GM19438 (cell line): ENCODE results near the gene PARP16.

Source experiments
- ATAC-seq: cut with Tn5 transposase; IDR thresholded peaks from one replicate; pipeline ENCODE4 v1.9.1; 2021; ENCODE audit warnings: low read depth; ENCODE audit not compliant: unreplicated experiment

Gene PARP16

DNA sequence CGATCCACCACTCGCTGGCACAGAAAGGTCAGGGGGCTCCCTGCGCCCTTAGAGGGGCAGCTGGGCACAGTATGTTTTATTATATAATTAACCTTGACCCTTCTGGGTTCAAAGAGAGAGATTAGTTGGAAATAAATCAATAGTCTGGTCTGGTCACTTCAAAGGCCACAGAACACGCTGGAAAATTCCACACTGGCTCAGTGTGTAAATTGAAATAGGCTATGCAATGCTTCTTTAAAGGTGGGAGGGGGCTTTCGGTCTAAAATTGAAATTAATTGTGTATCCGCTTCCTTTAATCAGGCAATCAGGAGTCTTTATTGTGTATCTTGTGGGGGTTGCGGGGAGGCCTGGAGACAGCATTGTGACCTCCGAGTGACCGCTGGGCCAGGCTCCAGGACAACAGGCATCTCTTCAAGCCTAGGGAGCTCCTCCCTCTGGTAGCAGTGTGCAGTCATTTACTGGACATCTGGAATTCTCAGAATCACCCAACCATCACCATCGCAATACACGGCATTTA is 25.8 kb upstream of the PARP16 start:
- no peak for ATAC-seq

DNA sequence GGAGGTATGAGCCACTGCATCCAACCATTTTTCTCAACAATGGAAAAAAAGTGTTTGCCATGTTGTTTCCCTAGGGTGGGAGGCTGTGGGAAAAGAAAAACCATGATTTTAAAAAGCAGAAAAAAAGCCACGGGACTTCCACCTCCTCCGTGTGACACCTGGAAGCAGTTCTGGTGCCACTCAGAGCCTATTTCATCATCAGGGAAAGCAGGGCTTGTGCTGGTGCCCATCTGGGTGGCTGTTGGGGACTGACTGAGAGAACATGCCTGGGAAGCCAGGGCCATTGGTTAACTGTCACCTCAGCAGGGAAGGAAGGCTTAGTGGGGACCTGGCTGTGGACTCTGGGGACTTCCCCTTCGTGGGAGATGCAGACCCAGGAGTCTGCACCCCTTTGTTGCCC is 25.1 kb upstream of the PARP16 start:
- no peak for ATAC-seq

DNA sequence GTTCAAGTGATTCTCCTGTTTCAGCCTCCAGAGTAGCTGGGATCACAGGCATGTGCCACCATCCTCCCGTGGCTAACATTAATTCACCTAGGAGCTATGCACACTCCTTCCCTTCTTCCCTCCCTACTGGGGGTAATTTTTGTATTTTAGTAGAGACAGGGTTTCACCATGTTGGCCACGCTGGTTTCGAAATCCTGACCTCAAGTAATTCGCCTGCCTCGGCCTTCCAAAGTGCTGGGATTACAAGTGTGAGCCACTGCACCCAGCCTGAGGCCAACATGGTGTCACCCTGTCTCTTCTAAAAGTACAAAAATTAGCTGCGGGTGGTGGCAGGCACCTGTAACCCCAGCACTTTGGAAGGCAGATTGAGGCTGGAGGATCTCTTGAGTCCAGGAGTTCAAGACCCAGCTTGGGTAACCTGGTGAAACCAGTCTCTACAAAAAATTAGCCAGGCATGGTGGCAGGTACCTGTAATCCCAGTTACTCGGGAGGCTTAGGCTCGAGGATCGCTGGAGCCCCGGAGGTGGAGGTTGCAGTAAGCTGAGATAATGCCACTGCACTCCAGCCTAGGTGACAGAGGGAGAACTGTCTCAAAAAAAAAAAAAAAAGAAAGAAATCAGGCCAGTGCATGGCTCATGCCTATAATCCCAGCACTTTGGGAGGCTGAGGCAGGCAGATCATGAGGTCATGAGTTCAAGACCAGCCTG is 23.9 kb upstream of the PARP16 start:
- no peak for ATAC-seq

DNA sequence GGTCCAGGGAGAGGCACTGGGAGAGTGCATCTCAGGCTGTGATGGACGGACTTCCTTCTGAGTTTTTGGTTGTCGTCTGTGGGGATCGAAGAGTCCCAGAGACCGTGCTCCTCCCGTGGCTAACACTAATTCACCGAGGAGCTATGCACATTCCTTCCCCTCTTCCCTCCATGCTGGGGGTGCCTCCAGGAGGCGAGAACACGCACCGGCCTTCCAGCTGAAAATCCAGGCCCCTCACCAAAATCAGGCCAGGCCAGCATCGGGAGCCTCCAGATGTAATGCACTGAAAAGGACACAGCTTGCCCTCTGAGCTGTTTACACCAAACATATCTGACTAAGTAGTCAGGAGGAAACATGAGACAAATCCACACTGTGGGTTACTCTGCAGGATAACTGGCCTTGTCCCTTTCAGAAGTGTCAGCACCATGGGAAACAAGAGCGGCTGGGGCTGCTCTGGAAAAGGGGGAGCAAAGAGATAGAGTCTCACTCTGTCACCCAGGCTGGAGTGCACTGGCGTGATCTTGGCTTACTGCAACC is 23.3 kb upstream of the PARP16 start:
- ATAC-seq, result no peak

DNA sequence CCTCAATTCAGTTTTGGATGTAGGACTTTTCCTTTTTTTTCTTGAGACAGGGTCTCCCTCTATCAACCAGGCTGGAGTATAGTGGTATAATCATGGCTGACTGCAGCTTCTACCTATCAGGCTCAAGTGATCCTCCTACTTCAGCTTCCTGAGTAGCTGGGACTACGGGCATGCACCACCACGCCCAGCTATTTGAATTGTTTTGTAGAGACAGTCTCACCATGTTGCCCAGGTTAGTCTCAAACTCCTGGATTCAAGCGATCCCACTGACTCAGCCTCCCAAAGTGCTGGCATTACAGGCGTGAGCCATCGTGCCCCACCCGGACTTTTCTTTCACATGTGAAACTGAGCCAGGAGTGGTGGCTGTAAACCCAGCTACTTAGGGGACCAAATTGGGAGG is 21.3 kb upstream of the PARP16 start:
- ATAC-seq, result no peak

DNA sequence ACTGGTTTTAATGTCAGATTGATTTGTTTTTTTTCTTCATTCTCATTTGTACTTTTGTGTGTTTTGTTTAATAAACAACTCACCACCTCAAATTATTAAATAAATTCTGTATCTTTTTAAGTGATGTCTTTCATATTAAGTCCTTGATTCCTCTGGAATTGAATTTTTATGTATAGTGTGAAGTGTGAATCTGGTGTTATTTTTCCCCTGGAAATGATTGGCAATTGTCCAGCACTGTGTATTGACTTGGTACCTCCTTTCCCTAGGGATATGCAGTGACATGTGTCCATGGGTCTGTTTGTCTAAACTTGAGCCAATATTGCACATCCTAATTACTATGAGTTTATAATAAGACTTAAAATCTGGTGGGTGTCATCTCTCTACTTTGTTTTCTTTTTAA is 19.9 kb upstream of the PARP16 start:
- no peak for ATAC-seq

DNA sequence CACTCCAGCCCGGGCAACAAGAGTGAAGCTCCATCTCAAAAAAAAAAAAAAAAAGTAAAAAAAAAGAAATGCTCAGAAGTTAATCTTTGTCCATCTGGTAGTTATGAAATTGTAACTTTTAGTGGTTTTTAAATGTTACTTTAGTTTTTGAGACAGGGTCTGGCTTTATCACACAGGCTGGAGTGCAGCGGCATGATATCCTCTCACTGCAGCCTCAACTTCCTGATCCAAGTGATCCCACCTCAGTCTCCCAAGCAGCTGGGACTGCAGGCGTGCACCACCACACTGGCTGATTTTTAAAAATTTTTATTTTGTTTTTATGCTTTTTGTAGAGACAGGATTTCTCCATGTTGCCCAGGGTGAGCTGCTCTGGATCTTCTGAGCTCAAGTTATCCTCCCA is 19.1 kb upstream of the PARP16 start:
- no peak for ATAC-seq

DNA sequence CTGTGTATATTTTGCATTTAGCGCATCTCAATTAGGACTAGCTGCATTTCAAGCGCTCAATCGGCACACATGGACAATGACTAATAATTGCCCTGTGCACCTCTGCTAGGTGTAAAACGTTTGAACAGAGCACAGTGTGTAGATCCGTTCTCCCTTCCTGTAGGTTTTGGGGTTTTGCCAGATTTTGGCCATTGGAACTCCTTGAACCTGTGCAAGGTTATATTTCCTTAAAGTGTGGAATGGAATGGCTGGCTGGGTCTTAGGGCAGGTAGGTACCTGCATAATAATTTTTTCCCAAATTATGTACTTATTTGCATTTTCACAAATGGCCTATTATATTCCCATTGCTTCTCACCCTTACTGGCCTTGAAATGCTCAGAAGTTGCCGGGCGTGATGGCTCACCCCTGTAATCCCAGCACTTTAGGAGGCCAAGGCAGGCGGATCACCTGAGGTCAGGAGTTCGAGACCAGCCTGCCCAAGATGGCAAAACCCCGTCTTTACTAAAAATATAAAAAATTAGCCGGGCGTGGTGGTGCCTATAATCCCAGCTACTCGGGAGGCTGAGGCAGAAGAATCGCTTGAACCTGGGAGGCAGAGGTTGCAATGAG is 18.6 kb upstream of the PARP16 start:
- peak; percentile 26 for ATAC-seq

DNA sequence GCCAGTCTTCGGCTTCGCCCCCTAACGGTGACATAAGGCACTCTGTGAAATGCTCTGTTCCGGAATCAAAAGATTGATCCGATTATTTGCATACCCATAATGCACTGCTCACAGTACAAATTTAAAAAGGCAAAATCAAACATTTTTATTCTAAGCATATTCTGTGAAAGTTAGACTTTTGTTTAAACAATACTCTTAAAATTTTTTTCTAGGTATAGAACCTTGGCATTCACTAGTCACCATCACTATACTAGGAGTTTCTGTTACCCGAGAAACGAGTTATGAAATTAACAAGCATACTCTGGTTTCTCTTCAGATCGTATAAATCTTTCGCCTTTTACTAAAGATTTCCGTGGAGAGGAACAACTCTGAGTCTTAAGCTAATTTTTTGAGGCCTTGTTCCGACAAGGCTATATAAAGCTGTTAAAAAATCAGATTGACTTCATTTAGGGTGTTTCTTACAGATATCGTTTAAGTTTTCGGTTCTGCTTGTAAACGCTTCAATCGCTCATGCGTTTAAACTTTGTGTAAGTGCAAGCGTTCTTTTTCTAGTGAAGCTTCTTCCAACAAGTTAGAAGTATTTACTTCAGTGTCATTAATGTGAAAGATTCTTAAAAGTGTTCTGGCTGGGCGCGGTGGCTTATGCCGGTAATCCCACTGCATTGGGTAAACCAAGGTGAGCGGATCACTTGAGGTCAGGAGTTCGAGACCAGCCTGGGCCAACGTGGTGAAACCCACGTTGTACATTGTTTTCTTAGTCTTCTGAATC is 17.9 kb upstream of the PARP16 start, which contains the start of gene RNU5B-1:
Gene RNU5B-1, plus strand, starts transcription at position 297 of the 769 bp plus-strand sequence.
- peak; percentile 55 for ATAC-seq

DNA sequence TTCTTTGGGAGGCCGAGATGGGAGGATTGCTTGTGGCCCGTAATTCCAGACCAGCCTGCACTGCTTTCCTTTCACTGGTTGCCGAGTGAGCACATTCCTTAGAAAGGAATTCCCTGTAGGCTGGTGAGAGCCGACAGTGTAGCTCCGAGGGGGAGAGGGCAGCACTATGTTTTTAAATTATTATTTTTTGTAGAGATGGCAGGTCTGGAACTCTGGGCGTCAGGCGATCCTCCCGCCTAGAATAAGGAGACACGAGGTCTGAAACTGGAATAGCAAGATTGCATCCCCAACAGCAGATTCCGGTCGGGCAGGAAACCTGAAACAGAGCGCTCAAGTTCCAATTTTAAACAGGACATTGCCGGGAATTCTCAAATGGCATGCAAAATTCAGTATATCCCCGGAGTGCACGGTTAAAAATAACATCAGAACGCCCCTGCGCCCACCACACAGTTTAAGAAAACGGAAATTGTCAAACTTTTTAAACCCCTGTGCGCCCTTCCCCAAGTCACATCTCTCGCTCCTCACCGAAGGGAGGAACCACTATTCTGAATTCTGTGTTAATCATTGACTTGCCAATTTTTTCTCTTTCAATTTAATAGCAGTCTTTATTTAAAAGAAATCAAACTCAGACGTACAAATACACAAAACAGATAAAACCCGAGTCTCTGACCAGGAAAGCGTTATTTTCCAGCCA is 17.2 kb upstream of the PARP16 start:
- peak; percentile 14 for ATAC-seq

DNA sequence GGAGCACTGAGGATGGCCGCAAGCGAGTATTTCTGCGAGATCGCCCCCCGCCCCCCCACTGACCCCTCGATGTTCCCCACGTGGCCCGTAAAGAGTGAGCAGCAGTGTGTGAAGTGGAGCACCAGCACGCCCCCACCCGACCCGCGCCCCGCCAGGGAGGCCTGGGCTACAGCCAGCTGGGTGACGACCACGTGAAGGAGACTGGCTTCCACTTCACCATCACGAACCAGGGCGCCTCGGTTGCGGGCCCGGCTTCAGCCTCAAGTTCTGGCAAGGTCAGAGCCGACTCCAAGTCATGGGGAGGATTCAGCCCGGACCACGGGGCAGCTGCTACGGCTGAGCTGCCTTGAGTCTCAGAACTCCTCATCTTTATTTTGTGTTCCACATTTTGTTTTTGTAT is 15.4 kb upstream of the PARP16 start:
- ATAC-seq, result no peak

DNA sequence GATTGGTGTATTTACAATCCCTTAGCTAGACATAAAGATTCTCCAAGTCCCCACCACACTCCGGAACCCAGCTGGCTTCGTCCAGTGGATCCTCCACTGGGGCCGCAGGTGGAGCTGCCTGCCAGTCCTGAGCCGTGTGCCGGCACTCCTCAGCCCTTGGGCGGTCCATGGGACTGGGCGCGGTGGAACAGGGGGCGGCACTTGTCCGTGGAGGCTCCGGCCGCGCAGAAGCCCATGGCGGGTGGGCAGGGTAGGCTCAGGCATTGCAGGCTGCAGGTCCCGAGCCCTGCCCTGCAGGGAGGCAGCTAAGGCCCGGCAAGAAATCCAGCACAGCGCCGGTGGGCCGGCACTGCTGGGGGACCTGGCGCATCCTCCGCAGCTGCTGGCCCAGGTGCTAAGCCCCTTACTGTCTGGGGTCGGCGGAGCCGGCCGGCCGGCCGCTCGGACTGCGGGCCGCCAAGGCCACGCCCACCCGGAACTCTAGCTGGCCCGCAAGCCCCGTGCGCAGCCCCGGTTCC is 14.3 kb upstream of the PARP16 start:
- ATAC-seq, result no peak

DNA sequence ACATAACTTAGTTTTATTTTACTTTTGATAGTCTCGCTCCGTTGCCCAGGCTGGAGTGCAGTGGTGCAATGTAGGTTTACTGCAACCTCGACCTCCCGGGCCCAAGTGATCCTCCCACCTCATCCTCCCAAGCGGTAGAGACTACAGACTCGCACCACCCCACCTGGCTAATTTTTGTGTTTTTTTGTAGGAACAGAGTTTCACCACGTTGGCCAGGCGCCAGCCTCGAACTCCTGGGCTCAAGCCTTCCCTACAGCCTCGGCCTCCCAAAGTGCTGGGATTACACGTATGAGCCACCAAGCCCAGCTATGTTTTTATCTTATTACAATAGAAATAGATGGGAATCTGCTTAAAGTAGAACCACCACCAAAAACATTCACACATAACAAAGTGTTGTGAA is 12.0 kb upstream of the PARP16 start:
- ATAC-seq, result no peak

DNA sequence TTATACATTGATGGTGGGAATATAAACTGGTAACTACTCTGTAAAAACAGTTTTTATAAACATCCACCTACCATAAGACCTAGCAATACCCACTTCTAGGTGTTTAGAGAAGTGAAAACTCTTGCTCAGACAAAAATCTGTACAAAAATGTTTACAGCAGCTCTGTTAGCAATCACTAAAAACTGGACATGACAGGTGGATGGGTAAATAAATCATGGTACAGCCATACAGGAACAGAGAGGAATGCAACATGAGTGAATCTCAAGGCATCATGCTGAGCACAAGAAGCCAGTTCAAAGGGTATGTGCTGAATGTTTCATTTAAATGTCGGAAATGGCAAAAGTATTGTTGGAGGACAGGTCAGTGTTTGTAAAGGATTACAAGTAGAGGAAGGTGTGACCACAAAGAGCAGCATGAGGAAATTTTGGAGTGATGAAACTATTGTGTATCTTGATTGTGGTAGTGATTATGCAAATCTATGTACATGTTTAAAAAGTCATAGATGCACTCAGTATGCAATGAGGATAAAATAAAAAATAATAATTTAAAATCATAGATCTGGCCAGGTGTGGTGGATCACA is 6.3 kb upstream of the PARP16 start:
- ATAC-seq, result no peak

DNA sequence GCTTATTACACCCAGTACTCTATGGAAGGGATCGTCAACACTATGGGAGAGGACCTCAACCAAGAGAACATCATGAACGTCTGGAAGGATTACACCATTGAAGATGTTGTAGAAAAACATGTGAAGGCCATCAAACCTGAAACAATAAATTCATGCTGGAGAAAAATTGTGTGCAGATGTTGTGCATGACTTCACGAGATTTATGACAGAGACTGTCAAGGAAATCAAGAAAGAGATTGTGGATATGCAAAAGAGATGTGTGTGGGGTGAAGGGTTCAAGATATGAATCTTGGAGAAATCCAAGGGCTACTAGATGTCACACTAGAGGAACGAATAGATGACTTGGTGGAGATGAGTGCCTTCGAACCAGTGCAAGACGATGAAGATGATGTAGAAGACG is 3.5 kb upstream of the PARP16 start:
- no peak for ATAC-seq

DNA sequence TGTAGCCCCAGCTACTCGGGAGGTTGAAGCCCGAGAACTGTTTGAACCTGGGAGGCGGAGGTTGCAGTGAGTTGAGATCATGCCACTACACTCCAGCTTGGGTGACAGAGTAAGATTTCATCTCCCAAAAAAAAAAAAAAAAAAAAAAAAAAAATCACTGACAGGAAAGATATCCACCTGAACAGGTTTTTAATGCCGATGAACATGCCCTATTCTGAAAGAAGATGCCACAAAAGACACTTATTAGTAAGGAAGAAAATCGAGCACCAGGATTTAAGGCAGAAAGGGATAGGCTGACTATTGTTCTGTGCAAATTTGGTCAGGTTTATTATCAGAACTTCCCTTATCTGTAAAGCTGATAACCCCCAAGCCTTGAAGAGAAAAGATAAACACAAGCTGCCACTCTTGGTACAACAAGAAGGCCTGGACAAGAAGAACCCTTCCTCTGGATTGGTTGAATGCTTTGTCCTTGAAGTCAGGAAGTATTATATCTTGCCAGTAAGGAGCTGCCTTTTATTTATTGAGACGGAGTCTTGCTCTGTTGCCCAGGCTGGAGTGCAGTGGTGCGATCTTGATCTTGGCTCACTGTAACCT is 2.7 kb upstream of the PARP16 start:
- no peak for ATAC-seq

DNA sequence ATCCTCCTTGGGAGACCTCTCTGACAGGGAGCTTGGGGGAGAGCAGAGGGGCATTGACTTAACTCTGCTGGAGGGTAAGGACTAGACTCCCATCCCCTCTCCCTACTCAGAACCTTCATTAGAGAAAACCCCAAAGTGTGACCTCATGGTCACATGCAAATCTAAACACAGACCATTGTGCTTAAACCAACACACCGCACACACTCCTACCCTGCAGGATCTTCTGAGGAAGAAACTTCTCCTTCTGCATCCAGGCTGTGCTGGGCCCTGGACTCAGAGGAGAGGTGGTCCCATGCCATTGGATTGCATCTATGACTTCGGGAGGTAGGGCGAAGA is 805 bp upstream of the PARP16 start:
- no peak for ATAC-seq

DNA sequence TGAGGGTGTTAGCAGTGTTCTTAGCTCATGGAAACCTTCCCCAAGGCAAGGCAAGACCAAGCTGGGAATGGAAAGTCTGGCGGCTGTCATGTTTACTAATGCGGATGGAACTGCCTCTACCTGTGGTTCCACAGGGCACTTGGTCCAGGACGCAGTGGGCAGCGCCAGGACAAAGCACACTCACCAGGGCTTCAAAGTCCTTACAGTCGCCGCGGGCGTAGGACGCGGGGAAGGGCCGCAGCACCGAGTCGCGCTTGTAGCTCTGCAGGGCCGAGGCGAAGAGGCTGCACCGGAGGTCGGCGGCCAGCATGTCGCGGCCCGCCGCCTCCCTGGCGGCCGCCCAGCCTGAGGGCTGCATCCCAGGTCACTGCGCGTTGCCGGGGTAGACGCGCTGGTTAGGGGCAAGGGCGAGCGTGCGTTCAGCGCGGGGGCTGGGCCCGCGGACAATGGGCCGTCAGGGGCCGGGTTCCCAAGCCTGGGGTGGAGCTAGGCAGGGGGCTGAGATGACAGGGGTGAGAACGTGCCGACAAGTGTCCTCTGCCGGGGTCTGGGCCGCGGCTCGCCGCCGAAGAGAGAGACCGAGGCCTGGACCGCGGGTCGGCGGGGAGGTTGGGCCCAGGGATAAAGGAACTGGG is 497 bp downstream of the PARP16 start:
- peak; percentile 40 for ATAC-seq

DNA sequence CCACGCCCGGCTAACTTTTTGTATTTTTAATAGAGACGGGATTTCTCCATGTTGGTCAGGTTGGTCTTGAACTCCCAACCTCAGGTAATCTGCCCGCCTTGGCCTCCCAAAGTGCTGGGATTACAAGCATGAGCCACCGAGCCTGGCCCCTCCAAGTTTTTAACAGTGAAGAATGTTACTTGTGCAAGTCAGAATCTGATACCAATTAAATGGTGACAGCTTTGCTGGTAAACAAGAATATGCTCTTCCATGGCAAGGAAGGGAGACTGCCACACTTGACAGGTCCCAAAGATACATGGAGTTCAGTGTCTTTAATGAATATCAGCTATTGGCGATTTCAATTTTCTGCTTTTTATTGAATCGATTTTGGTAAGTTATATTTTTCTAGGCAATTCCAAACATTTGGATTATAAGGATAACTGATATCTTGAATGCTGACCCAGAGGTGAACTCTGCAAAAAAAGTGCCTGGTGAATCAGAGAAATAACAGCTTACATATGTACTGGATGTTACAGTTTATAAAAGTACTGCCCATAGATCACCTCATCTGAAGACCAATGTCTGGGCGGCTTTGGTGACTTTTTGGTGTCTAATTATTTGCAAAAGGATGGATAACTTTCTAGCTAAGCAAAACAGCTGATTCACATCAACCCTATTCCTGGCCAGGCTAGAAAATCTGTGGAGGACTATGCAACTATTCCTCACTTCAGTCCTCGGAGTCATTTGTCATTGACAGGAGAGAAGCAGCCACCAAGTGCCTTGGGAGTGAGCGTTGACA is 1.2 kb downstream of the PARP16 start:
- no peak for ATAC-seq
